Stimulated activated CD8-positive, alpha-beta memory T cell treated with anti-CD3 and anti-CD28 coated beads, Interleukin-7, amount 100 ng/mL, for 4 hours (primary cell): ENCODE data around the gene MRPS21.
"Not testable (repeated sequence)": the region's sequence is repeated elsewhere in the genome, so short reads cannot be mapped to it uniquely, and the experiment has no call there.

Source experiments
- DNase-seq, 2 donors: peaks; one replicate each; pipeline ENCODE4 v3.0.0-alpha.2; 2020; ENCODE audit warnings: low read depth in 2 of 2

MRPS21 gene

GRCh38 chr1:150281758-150282557 is 11.7 kb upstream of the MRPS21 start, which contains the start of gene CIART:
CIART (plus strand) TSS chr1:150282554; CDS start chr1:150283268, 714 bp downstream.
- peak; percentile 77 to 87 for DNase-seq

GRCh38 chr1:150282558-150282958 is 11.1 kb upstream of the MRPS21 start:
- peak in 1 of 2 donors; percentile 3 for DNase-seq

GRCh38 chr1:150283260-150283659 is 10.4 kb upstream of the MRPS21 start:
- no peak for DNase-seq

GRCh38 chr1:150288382-150288781 is 5.3 kb upstream of the MRPS21 start:
- DNase-seq, result no peak

- no peak for DNase-seq
Measured at GRCh38 chr1:150288822-150289221, 4.8 kb upstream of the MRPS21 start.

- DNase-seq, result no peak
Measured at GRCh38 chr1:150295476-150295875, 1.8 kb downstream of the MRPS21 start.

GRCh38 chr1:150299716-150300115 is 6.1 kb downstream of the MRPS21 start:
- no peak for DNase-seq

GRCh38 chr1:150302338-150302737 is 8.7 kb downstream of the MRPS21 start:
- DNase-seq, result no peak

GRCh38 chr1:150302902-150303301 is 9.2 kb downstream of the MRPS21 start:
- no peak for DNase-seq

- not testable (repeated sequence) for DNase-seq
Measured at GRCh38 chr1:150308585-150308984, 14.9 kb downstream of the MRPS21 start.

GRCh38 chr1:150309758-150310508 is 16.3 kb downstream of the MRPS21 start:
- DNase-seq, result no peak

- DNase-seq, result no peak
Measured at GRCh38 chr1:150311762-150312161, 18.1 kb downstream of the MRPS21 start.

GRCh38 chr1:150314691-150315090 is 21.0 kb downstream of the MRPS21 start:
- DNase-seq, result not testable (repeated sequence)

- DNase-seq, result no peak
Measured at GRCh38 chr1:150320667-150320978, 27.0 kb downstream of the MRPS21 start.

- no peak for DNase-seq
Measured at GRCh38 chr1:150321826-150322166, 28.1 kb downstream of the MRPS21 start.

- no peak for DNase-seq
Measured at GRCh38 chr1:150322310-150322709, 28.6 kb downstream of the MRPS21 start.

- DNase-seq, result no peak
Measured at GRCh38 chr1:150332651-150333290, 39.1 kb downstream of the MRPS21 start.

- DNase-seq, result no peak
Measured at GRCh38 chr1:150346316-150346715, 52.7 kb downstream of the MRPS21 start.

GRCh38 chr1:150352866-150353265 is 59.2 kb downstream of the MRPS21 start:
- no peak for DNase-seq
